GM18868 (cell line): ENCODE measurements around the gene PDE4A.
"Not testable (repeated sequence)": the region's sequence is repeated elsewhere in the genome, so short reads cannot be mapped to it uniquely, and the experiment has no call there.

Source experiments
- ATAC-seq: cut with Tn5 transposase; IDR thresholded peaks from one replicate; pipeline ENCODE4 v1.9.1; 2021; ENCODE audit warnings: mild to moderate bottlenecking, moderate library complexity; ENCODE audit not compliant: unreplicated experiment

The PDE4A gene

GRCh38 chr19:10403137-10404021 is 17.0 kb upstream of the PDE4A start, which contains the start of gene CDC37:
Gene CDC37, minus strand, starts transcription at chr19:10403542. Its CDS starts 63 bp downstream, at chr19:10403479.
- peak; percentile 68 for ATAC-seq

- ATAC-seq = no peak
These were observed 15.2 kb upstream of the PDE4A start for GRCh38 chr19:10404888-10405820.

GRCh38 chr19:10406191-10406590 is 14.1 kb upstream of the PDE4A start:
- no peak for ATAC-seq

GRCh38 chr19:10407096-10407495 is 13.2 kb upstream of the PDE4A start:
- no peak for ATAC-seq

GRCh38 chr19:10408511-10409283 is 11.6 kb upstream of the PDE4A start:
- ATAC-seq = no peak

GRCh38 chr19:10411224-10411623 is 9.1 kb upstream of the PDE4A start:
- not testable (repeated sequence) for ATAC-seq

GRCh38 chr19:10412257-10412977 is 7.9 kb upstream of the PDE4A start:
- peak; percentile 44 for ATAC-seq

GRCh38 chr19:10416083-10416379 is 4.3 kb upstream of the PDE4A start:
- no peak for ATAC-seq

- peak; percentile 53 for ATAC-seq
These were observed 3.7 kb upstream of the PDE4A start for GRCh38 chr19:10416380-10417257.

- no peak for ATAC-seq
These were observed 2.6 kb upstream of the PDE4A start for GRCh38 chr19:10417541-10418234.

GRCh38 chr19:10418235-10418484 is 2.2 kb upstream of the PDE4A start:
- no peak for ATAC-seq

- no peak for ATAC-seq
These were observed 1.7 kb upstream of the PDE4A start for GRCh38 chr19:10418485-10419199.

- no peak for ATAC-seq
These were observed 1.1 kb upstream of the PDE4A start for GRCh38 chr19:10419200-10419645.

GRCh38 chr19:10419646-10420443 is 493 bp upstream of the PDE4A start:
- ATAC-seq = no peak

GRCh38 chr19:10421240-10422045 is 1.1 kb downstream of the PDE4A start:
- ATAC-seq = no peak

GRCh38 chr19:10422046-10422461 is 1.7 kb downstream of the PDE4A start:
- no peak for ATAC-seq

- no peak for ATAC-seq
These were observed 2.5 kb downstream of the PDE4A start for GRCh38 chr19:10422846-10423245.
